HG03103 (cell line): ENCODE data around the gene CCNDBP1.
"Not testable (repeated sequence)": the region's sequence is repeated elsewhere in the genome, so short reads cannot be mapped to it uniquely, and the experiment has no call there.

ENCODE experiments used
- ATAC-seq: cut with Tn5 transposase; IDR thresholded peaks from one replicate; pipeline ENCODE4 v1.9.1; 2021; ENCODE audit warnings: low read depth; ENCODE audit not compliant: unreplicated experiment

Gene CCNDBP1

DNA sequence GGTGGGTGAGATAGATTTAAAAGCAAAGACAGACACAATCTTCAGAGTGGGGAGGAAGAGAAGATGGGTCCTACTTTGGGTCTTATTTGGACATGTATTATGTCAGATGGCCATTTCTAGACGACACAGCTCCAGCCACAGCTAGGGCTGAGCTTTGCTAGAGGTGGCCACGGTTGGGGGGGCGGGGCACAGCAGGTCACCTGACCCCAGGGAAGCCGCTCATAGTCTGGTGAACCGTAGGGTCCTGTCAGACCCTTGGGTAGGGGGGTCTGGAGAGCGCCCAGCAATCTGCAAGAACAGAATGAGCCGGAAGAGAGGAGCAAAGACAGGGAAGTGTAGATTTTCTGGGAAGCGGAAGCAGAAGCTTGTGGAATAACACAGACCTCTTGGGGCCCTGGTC, 29.0 kb downstream of the CCNDBP1 start:
- no peak for ATAC-seq

DNA sequence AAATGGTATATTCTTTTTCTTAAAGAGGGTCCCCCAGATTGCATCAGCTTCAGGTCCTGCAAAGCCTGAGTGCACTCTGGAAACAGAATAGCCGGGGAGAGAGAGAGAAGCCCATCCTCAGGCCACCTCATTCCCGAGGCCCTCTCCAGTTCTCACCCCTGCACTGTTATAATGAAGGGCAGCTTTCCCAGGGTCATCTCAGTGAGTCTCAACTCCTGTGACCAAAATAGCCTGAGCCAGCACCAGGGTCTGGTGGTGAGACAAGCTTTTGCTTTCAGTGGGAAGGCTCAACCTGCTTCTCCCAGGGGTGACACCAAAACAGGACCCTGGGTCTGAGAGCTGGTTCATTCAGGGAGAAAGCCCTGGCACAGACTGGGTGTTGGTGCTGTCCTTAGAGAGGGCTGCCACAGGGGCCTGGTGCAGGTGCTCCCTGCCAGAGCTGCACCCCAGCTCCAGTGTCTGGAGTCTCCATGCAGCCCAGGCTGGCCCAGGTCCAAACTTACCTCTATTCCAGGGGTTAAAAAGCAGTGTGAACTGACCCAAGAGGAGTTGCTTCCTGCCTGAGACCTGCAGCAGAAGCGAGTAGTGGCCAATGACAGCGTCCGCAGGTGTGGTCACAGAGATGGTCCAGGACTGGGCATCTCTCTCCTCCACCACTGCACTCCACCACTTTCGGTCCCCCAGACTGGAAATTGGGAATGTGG, 29.5 kb downstream of the CCNDBP1 start:
- ATAC-seq, result no peak

DNA sequence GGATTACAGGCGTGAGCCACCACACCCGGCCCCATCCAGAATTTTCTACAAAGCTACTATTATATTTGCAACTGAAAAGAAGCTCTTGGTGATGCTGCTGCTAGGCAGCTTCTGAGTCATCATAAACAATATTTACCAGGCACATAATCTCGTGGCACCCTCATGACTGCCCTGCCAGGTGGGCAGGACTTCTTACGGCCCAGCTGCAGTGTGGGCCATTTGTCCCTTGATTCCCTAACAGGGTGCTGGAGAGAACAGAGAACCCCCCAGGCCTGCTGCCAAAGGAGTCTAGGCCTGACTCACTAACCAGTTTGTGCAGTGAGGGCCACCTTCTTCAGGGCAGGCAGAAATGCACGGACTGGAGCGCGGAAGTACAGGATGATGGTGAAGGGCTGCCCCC, 30.8 kb downstream of the CCNDBP1 start:
- no peak for ATAC-seq

- no peak for ATAC-seq
Observed at GRCh38 chr15:43218908-43219706, 33.9 kb downstream of the CCNDBP1 start.

- no peak for ATAC-seq
Observed at GRCh38 chr15:43219929-43220928, 35.0 kb downstream of the CCNDBP1 start.

- ATAC-seq, result no peak
Observed at GRCh38 chr15:43220991-43221403, 35.8 kb downstream of the CCNDBP1 start, which contains the start of gene EPB42. Gene EPB42, minus strand, starts transcription at chr15:43221018. Its CDS starts 193 bp downstream, at chr15:43220825.

DNA sequence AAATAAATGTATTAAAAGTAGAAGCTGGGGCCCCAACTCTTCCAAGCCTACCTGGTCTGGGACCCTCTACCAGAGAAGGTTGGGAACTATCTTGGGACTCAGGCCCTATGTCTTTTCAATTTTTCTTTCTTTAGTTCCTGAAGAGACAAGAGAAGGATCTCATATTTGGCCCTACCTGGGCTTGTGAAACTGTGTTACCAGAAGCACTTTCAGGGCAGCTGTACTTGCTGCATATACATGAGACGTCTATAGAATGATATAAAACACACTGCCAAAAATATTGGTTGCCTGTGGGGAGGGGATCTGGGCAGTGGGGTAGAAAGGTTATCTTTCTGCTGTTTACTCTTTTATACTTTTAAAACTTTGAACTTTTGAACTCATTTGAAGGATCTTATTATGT, 36.2 kb downstream of the CCNDBP1 start:
- ATAC-seq, result no peak

DNA sequence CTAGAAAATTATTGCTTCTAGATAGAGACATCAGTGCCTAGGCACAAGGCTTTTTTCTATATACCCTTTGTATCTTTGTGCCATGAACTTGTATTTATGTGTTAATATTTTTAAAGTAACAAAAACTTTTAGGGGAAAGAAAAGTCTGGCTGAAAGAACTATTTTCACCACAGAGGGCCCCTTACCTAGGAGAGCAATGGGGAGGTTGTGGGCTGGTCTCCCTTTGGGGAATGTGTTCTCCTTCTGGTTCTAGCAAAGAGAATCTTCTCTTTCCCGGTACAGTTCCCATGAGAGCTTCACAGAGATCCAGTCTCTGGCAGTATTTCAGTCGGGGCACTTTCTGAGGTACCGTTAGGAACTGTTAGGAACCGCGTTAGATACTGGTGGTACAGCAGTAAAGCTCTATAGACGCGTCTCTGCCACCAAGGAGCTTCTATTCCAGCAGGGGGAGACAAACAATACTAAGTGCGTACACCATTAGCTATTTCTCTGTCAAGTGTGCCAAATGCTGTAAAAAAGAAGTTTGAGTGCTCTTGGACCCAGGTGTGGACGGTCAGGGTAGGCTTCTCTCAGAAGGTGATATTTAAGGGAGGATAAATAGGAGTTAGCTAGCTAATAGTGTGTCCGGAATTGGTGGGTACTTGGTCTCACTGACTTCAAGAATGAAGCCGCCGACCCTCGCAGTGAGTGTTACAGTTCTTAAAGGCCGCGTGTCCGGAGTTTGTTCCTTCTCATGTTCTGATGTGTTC, 40.2 kb downstream of the CCNDBP1 start:
- no peak for ATAC-seq

DNA sequence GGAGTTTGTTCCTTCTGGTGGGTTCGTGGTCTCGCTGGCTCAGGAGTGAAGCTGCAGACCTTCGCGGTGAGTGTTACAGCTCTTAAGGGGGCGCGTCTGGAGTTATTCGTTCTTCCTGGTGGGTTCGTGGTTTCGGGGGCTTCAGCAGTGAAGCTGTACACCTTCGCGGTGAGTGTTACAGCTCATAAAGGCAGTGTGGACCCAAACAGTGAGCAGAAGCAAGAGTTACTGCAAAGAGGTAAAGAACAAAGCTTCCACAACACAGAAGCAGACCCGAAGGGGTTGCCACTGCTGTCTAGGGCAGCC, 40.7 kb downstream of the CCNDBP1 start:
- ATAC-seq, result not testable (repeated sequence)

DNA sequence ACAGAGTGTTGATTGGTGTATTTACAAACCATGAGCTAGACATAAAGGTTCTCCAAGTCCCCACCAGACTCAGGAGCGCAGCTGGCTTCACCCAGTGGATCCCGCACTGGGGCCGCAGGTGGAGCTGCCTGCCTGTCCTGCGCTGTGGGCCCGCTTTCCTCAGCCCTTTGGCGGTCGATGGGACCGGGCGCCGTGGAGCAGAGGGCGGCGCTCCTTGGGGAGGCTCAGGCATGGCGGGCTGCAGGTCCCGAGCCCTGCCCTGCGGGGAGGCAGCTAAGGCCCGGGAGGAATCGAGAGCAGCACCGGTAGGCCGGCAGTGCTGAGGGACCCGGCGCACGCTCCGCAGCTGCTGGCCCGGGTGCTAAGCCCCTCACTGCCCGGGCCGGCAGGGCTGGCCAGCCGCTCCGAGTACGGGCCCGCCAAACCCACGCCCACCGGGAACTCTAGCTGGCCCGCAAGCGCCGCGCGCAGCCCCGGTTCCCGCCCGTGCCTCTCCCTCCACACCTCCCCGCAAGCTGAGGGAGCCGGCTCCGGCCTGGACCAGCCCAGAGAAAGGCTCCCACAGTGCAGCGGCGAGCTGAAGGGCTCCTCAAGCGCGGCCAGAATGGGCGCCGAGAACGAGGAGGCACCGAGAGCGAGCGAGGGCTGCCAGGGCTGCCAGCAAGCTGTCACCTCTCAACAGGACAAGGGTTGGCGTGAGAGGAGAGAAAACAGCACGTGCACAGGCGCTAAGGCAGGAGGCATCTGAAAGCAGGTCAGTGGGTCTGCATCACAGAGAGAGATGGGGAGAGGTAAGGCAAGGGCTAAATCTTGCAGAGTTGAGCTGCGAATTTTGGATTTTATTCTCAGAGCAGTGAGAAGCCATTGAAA, 41.5 kb downstream of the CCNDBP1 start:
- no peak for ATAC-seq

GRCh38 chr15:43229977-43230376, 44.8 kb downstream of the CCNDBP1 start:
- no peak for ATAC-seq

DNA sequence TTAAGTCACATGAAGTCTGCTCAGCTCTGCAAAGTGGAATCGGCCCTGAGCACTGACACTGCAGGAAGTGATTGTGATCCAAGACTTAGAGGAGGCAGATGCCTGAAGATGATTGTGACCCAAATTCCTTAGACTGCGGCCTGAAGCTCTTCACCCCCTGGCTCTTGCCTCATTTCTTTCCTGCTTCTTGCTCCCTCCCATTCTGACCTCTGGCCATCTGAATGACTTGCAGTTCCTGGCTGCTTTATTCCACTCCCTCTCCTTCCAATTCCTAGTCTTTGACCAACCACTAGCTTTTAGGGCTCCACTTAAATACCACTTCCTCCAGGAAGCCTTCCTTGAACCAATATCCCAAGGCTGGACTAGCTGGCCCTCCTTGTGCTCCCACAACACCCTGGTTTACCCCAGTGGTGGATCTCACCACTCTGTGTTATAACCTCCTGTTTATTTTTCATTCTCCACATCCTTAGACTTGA, 45.5 kb downstream of the CCNDBP1 start:
- ATAC-seq, result no peak

- no peak for ATAC-seq
Observed at GRCh38 chr15:43232289-43232874, 47.2 kb downstream of the CCNDBP1 start.

DNA sequence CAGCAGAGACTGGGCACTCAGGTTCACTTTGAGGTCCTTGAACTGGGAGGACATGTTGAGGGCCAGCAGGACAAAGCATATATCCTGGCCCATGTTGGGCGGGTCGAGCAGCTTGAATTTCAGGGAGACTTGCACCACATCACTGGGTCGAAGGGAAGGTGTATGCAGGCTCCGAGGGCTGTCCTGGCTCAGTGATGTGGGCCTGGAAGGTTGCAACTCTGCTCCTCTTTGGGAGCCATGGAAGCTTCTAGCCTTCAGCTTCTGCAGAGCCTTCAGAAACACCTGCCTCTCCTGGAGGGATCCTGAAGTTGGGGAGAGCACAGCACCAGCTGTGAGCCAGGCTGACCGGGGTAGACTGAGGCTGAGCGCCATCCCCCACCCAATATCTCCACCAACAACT, 50.3 kb downstream of the CCNDBP1 start:
- no peak for ATAC-seq

DNA sequence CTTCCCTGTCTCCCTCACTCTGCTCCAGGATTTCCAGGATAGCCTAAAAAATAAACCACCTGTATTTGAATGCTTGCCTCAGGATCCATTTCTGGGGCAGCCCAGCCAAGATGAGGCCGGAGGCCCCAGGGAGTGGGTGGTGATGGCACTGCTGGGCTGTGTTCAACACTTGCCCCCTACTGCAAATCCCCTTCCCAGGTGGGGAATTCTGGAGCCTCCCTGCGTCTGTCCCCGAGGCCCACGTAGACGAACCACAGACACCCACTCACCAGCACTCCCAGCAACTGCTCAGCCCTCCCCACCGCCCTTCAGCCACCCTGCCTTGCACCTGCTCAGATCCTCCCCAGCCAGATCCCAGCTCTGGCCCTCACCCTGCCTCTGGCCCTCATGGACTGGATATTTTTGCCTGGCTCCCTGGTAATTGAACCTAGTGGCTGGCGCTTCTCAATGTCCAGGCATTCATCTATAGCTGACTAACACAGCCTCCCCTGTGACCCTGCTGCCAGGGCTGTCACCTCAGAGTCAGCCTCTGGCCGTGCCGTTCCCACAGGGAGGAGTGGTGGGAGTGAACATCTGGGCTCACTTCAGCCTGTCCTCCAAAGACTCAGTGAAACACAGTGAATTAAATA, 52.8 kb downstream of the CCNDBP1 start:
- no peak for ATAC-seq

DNA sequence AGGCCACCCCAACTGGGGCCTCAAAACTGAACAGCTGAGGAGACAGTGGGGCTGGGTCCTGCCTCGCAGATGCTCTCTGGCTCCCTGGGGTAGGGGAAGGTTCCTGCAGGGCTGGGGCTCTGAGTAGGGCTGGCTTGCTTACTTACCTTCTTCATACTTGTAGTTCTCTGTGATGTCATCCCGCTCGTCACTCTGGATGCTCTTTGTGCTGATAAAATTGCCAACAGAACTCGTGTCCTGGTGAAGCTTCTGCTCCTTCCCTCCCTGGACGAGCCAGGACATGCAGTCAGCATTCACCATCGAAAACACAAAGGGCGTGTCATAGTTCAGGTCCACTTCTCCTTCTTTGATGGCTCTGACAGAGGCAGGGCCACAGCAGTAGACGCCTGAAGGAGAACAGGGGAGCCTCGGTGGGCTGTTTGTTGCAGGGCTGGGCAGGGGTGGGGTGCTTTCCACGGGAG, 53.5 kb downstream of the CCNDBP1 start:
- no peak for ATAC-seq

DNA sequence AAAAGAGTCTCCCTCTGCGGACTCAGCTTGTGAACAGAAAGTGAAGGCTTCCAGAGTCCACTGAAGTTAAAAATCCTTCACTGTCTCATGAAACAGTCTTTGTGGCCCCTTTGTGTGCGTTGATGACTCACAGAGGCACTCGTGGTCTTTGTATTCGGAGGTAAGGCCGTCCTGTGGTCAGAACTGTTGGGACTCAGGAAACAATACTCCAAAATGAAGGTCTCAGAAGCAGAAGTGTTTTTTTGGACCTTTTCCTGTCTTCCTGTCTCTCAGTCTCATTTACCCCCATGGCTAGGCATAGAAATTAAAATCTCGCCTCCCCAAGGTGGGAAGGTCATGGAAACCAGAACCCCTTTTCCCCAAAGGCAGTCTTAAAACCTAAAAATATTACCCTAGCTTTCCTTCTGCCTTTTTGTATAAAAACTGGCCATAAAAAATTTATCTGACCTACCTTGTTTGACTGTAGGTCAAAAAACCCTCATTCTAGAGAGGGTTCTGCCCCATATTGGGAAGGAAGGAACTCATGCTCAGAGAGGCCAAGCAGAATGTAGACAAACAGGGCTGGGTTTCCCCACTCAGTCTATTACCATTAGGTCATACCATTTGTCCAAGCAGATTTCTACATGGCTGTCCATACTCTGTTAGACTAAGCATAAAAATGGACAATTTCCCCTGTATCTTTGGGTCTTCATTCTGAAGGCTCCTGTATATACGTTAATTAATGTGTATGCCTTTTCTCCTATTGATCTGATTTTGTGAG, 54.7 kb downstream of the CCNDBP1 start:
- no peak for ATAC-seq

DNA sequence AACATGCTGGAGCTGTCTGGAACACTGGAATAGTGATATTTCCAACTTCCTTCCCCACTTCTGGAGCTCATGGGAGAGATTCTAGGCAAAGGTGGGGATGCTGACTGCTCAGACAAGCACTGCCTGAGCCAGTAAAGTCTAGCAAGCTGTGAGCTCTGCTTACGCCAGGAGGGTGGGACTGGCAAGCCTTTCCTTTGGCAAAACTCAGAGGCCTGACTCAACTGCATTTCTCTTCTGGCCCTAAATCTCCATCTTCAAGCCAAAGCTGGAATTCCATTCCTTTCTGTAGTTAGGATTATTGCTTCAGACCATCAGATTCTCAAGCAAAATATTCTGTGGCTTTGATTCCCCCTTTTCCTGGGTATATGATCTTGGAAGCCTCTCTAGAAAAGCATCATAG, 55.9 kb downstream of the CCNDBP1 start:
- no peak for ATAC-seq
